Neural cell (in vitro differentiated cells): ENCODE results near the gene SMIM22. TPM values are rescaled to one million over a fixed set of nuclear protein-coding genes. Genes with fewer than 3 reads are reported as not detected.

Experiments used
- H2AFZ ChIP-seq: fragments of 200-600, 300-800 bp; sonication (generic), shearing (Covaris generic); 2 replicates; pipeline ENCODE4 v1.6.0; 2014; ENCODE audit warnings: low read depth, mild to moderate bottlenecking, antibody characterized with exemption, low read length, moderate library complexity
- H3F3A ChIP-seq: fragments of 200-600 bp; shearing (Covaris generic); 2 replicates; pipeline ENCODE4 v1.6.1; 2016; ENCODE audit warnings: mild to moderate bottlenecking, moderate library complexity, mixed read lengths, antibody characterized with exemption, low read length; ENCODE audit not compliant: insufficient read depth, poor library complexity, severe bottlenecking
- H3K27ac ChIP-seq: fragments of 200-600, 300-800 bp; sonication (generic), shearing (Covaris generic); 2 replicates; pipeline ENCODE4 v1.5.1; 2014; ENCODE audit warnings: mild to moderate bottlenecking, low read length, moderate library complexity
- H3K27me3 ChIP-seq: fragments of 300-800, 200-600 bp; sonication (generic), shearing (Covaris generic); 2 replicates; pipeline ENCODE4 v1.6.0; 2014; ENCODE audit warnings: mild to moderate bottlenecking, low read depth, low read length, moderate library complexity; ENCODE audit not compliant: insufficient read depth
- H3K36me3 ChIP-seq: fragments of 300-800, 200-600 bp; sonication (generic), shearing (Covaris generic); 2 replicates; pipeline ENCODE4 v1.5.1; 2014; ENCODE audit warnings: mild to moderate bottlenecking, antibody characterized with exemption, low read length, moderate library complexity; ENCODE audit not compliant: insufficient read depth
- H3K4me2 ChIP-seq: fragments of 300-800, 200-600 bp; sonication (generic), shearing (Covaris generic); 2 replicates; pipeline ENCODE4 v1.6.0; 2014; ENCODE audit warnings: mild to moderate bottlenecking, low read length
- H3K4me3 ChIP-seq: fragments of 300-800, 200-600 bp; sonication (generic), shearing (Covaris generic); 2 replicates; pipeline ENCODE4 v1.5.1; 2014; ENCODE audit warnings: mild to moderate bottlenecking, low read length, moderate library complexity
- H3K79me2 ChIP-seq: fragments of 200-600 bp; shearing (Covaris generic); replicated peaks from 2 replicates; pipeline ENCODE4 v1.6.0; 2014; ENCODE audit warnings: mild to moderate bottlenecking, low read length, moderate library complexity; ENCODE audit not compliant: insufficient read depth
- H3K9ac ChIP-seq: fragments of 300-800, 200-600 bp; sonication (generic), shearing (Covaris generic); 2 replicates; pipeline ENCODE4 v1.6.1; 2016; ENCODE audit warnings: mild to moderate bottlenecking, low read length, mixed read lengths
- H3K9me2 ChIP-seq: fragments of 200-600 bp; shearing (Covaris generic); 2 replicates; pipeline ENCODE4 v1.6.1; 2016; ENCODE audit warnings: mild to moderate bottlenecking, low read length, mixed read lengths; ENCODE audit not compliant: insufficient read depth
- H3K9me3 ChIP-seq: fragments of 200-600, 300-800 bp; sonication (generic), shearing (Covaris generic); 2 replicates; pipeline ENCODE4 v1.6.1; 2016; ENCODE audit warnings: mild to moderate bottlenecking, mixed run types, low read length, moderate library complexity, mixed read lengths
- H4K20me1 ChIP-seq: fragments of 200-600 bp; shearing (Covaris generic); 2 replicates; pipeline ENCODE4 v1.6.1; 2016; ENCODE audit warnings: mild to moderate bottlenecking, mixed run types; ENCODE audit not compliant: insufficient read depth
- CTCF ChIP-seq: fragments of 450-650 bp; IDR thresholded peaks from 2 replicates; pipeline ENCODE4 v1.5.1; 2014; ENCODE audit warnings: antibody characterized with exemption, mild to moderate bottlenecking, moderate library complexity; ENCODE audit not compliant: poor library complexity, severe bottlenecking
- EP300 ChIP-seq: fragments of 450-650 bp; conservative IDR thresholded peaks from 2 replicates; pipeline ENCODE4 v1.6.1; 2014; ENCODE audit warnings: antibody characterized with exemption, mild to moderate bottlenecking, moderate library complexity; ENCODE audit not compliant: poor library complexity, severe bottlenecking
- EZH2 ChIP-seq: fragments of 200-600, 300-800 bp; shearing (Covaris generic), sonication (generic); IDR thresholded peaks from 2 replicates; pipeline ENCODE4 v1.6.1; 2014; ENCODE audit warnings: antibody characterized with exemption, low read length, borderline replicate concordance, mild to moderate bottlenecking; ENCODE audit not compliant: insufficient read depth, poor library complexity, severe bottlenecking
- MXI1 ChIP-seq: fragments of 450-650 bp; conservative IDR thresholded peaks from 2 replicates; pipeline ENCODE4 v1.6.1; 2014; ENCODE audit warnings: antibody characterized with exemption, mild to moderate bottlenecking; ENCODE audit not compliant: poor library complexity, severe bottlenecking
- POLR2AphosphoS5 ChIP-seq: IDR thresholded peaks from 2 replicates; pipeline ENCODE4 v1.6.1; 2012
- RAD21 ChIP-seq: fragments of 450-650 bp; conservative IDR thresholded peaks from 2 replicates; pipeline ENCODE4 v1.6.1; 2014; ENCODE audit warnings: antibody characterized with exemption, mild to moderate bottlenecking, moderate library complexity
- REST ChIP-seq: IDR thresholded peaks from 2 replicates; pipeline ENCODE4 v1.6.1; 2012; ENCODE audit warnings: borderline replicate concordance
- SMC3 ChIP-seq: fragments of 450-650 bp; conservative IDR thresholded peaks from 2 replicates; pipeline ENCODE4 v1.6.1; 2014; ENCODE audit warnings: antibody characterized with exemption, mild to moderate bottlenecking, moderate library complexity; ENCODE audit not compliant: poor library complexity
- TAF1 ChIP-seq: IDR thresholded peaks from 2 replicates; pipeline ENCODE4 v1.6.1; 2012; ENCODE audit warnings: low read depth
- polyA plus RNA-seq: library from polyadenylated mRNA; depleted of rRNA; stranded (reverse); fragments of >200 nt; gene quantifications from 2 replicates; pipeline ENCODE4 v1.2.3, GENCODE V29; 2014

SMIM22 gene
- polyA plus RNA-seq, 1 donor from 2014 or later, result not detected

- H3K9me3 ChIP-seq, result no peaks in the 10 kb centered on the region
- H3K9ac ChIP-seq, result no peak overlapping the region
- no peaks in the 10 kb centered on the region for H4K20me1 ChIP-seq
- H2AFZ ChIP-seq, result no peak overlapping the region
- no peak overlapping the region for H3K27ac ChIP-seq
- H3K4me3 ChIP-seq, result no peak overlapping the region
- H3K79me2 ChIP-seq, result no peaks in the 10 kb centered on the region
- no peak for TF ChIP-seq EP300
- no peak for TF ChIP-seq POLR2AphosphoS5
- no peaks in the 10 kb centered on the region for H3K27me3 ChIP-seq
- H3K4me2 ChIP-seq, result no peak overlapping the region
- H3K36me3 ChIP-seq, result peaks cover 4% of the 10 kb centered on the region
- no peaks in the 10 kb centered on the region for H3K9me2 ChIP-seq
- no peaks in the 10 kb centered on the region for H3F3A ChIP-seq
These were observed 44.3 kb upstream of the SMIM22 start for GRCh38 chr16:4750896-4751295.

- peaks cover 5% of the 10 kb centered on the region for H3K36me3 ChIP-seq
- no peaks in the 10 kb centered on the region for H3F3A ChIP-seq
- H2AFZ ChIP-seq, result no peak overlapping the region
These were observed 42.6 kb upstream of the SMIM22 start for GRCh38 chr16:4752351-4753100.

More at GRCh38 chr16:4752351-4753100, 42.6 kb upstream of the SMIM22 start:
- Histone ChIP-seq H3K9me2 (no peaks in the 10 kb centered on the region), H3K27me3 (no peaks in the 10 kb centered on the region), H3K9ac (no peak overlapping the region), H3K27ac (no peak overlapping the region), H3K79me2 (no peaks in the 10 kb centered on the region), H3K9me3 (no peaks in the 10 kb centered on the region), H3K4me2 (no peak overlapping the region), H3K4me3 (no peak overlapping the region), H4K20me1 (no peaks in the 10 kb centered on the region)
- no peak for TF ChIP-seq REST
- TF ChIP-seq RAD21, result no peak
- no peak for TF ChIP-seq SMC3
- no peak for TF ChIP-seq CTCF
- no peak for TF ChIP-seq TAF1
- no peak for TF ChIP-seq MXI1
- TF ChIP-seq EP300, result no peak
- no peak for TF ChIP-seq EZH2
- no peak for TF ChIP-seq POLR2AphosphoS5
